ENCODE measurements around the gene BACE1-AS. TPM values are rescaled to one million over a fixed set of nuclear protein-coding genes. Genes with fewer than 3 reads are reported as not detected.
A peak's percentile ranks its signal among the peaks of the same experiment; 100 is the strongest.

The BACE1-AS gene
- total and polyA plus RNA-seq, 4 donors: 1.9 to 9.5 (median 5.9) TPM

DNA sequence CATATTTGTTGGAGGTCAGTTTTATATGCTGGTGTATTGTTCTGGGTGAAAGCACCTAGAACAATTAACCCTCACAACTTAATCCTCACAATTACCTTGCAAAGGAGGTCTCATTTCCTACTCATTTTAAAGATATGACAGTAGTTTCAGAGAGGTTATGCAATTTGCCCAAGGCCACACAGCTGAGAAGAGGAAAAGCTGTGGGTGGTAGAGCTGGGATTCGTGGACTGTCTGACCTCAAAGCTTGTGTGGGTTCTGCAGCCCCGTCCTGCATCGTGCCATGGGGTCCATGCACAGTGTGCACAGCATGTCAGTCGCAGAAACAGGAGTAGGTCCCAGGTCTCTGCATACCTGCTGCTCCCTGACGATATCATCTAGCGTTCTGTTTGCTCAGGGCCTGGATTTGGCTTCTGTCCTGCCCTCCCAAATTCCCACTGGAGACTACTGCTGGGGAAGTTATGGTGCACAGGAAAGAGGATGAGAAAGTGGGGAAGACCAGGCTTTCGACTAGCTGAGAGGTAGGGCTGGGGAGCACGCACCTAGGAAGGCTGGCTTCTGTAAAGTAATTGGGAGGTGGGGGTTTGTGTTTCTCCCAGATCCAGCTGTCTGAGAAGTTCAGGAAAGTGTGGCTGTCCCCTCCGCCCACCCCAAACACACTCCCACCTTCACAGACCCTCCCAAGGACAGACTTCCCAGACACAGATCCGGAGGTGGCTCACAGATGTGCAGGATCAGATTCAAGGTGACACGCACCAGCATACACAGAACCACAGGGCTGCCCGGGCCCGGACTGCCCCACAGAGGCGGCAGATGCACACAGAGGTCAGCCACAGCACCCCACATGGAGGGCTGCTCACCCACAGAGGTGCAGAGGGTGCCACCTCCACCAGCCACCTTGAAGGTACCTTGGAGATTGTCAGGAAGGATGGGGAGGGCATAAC lies 23.0 kb downstream of the BACE1-AS start:
- no peaks in the 10 kb centered on the region for H3K36me3 ChIP-seq (ENCODE audit: control insufficient read depth in 4 of 4, insufficient read depth in 4 of 4, low read length in 4 of 4)
- DNase-seq (no peak), ATAC-seq (ENCODE audit: insufficient read depth, low FRiP score) (no peak)
- H3K27me3 ChIP-seq (ENCODE audit: control insufficient read depth in 3 of 3, insufficient read depth in 3 of 3, low read length in 2 of 3): no peaks in the 10 kb centered on the region
- H3K9ac ChIP-seq (ENCODE audit: insufficient read depth in 1 of 2, low read length in 2 of 2): peak overlapping the region in 1 of 2 donors; percentile 4
- no peak overlapping the region for H3K4me3 ChIP-seq
- H3K9me3 ChIP-seq (ENCODE audit: control insufficient read depth in 4 of 4, insufficient read depth in 3 of 4, low read length in 3 of 4): no peaks in the 10 kb centered on the region
- WGBS, 2 donors: 70 to 76% methylated on average over 14 of the region's 14 CpGs
- H3K27ac ChIP-seq (ENCODE audit: low read depth in 1 of 2, low read length in 1 of 2): no peak overlapping the region
- TF ChIP-seq, protein P1, sequence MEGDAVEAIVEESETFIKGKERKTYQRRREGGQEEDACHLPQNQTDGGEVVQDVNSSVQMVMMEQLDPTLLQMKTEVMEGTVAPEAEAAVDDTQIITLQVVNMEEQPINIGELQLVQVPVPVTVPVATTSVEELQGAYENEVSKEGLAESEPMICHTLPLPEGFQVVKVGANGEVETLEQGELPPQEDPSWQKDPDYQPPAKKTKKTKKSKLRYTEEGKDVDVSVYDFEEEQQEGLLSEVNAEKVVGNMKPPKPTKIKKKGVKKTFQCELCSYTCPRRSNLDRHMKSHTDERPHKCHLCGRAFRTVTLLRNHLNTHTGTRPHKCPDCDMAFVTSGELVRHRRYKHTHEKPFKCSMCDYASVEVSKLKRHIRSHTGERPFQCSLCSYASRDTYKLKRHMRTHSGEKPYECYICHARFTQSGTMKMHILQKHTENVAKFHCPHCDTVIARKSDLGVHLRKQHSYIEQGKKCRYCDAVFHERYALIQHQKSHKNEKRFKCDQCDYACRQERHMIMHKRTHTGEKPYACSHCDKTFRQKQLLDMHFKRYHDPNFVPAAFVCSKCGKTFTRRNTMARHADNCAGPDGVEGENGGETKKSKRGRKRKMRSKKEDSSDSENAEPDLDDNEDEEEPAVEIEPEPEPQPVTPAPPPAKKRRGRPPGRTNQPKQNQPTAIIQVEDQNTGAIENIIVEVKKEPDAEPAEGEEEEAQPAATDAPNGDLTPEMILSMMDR (IDR thresholded peaks at IDR 0.05; ENCODE audit: control extremely low read depth, extremely low read depth): no peak
- H3K4me1 ChIP-seq (ENCODE audit: control insufficient read depth in 5 of 5, insufficient read depth in 5 of 5, low read length in 5 of 5): peaks cover 0 to 18% (median 8%) of the 10 kb centered on the region in 5 donors

DNA sequence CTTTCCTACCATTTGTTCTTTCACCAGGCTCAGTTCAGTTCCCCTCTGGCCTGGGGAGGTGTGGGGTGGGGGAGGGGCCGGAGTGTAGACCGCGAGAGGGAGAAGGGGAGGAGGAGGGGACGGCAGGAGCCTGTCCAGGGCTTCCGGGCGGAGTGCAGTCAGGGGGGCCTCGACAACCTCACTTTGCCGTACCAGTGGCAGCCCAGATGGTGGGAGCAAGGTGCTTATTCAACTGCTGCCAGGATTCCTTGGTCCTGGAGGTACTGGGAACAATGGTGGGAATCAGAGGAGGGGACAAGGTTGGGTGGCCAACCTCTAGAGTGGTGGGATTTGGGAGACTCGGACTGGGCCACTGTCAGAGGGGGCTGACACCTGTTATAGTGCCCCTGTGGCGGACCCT lies 23.7 kb downstream of the BACE1-AS start:
- peak overlapping the region; percentile 87 for H3K4me3 ChIP-seq
- 14 to 23% methylated on average over 10 of the region's 10 CpGs for WGBS, 2 donors
- DNase-seq (peak in 2 of 3 donors; percentile 6 to 13), ATAC-seq (ENCODE audit: insufficient read depth, low FRiP score) (no peak)
- TF ChIP-seq, protein P1 (IDR thresholded peaks at IDR 0.05; ENCODE audit: control extremely low read depth, extremely low read depth): no peak
- no peaks in the 10 kb centered on the region for H3K27me3 ChIP-seq (ENCODE audit: control insufficient read depth in 3 of 3, insufficient read depth in 3 of 3, low read length in 2 of 3)
- H3K4me1 ChIP-seq (ENCODE audit: control insufficient read depth in 5 of 5, insufficient read depth in 5 of 5, low read length in 5 of 5): peaks cover 0 to 18% (median 8%) of the 10 kb centered on the region in 5 donors
- no peaks in the 10 kb centered on the region for H3K36me3 ChIP-seq (ENCODE audit: control insufficient read depth in 4 of 4, insufficient read depth in 4 of 4, low read length in 4 of 4)
- no peak overlapping the region for H3K27ac ChIP-seq (ENCODE audit: low read depth in 1 of 2, low read length in 1 of 2)
- no peaks in the 10 kb centered on the region for H3K9me3 ChIP-seq (ENCODE audit: control insufficient read depth in 4 of 4, insufficient read depth in 3 of 4, low read length in 3 of 4)
- H3K9ac ChIP-seq (ENCODE audit: insufficient read depth in 1 of 2, low read length in 2 of 2): peak overlapping the region; percentile 4 to 58

DNA sequence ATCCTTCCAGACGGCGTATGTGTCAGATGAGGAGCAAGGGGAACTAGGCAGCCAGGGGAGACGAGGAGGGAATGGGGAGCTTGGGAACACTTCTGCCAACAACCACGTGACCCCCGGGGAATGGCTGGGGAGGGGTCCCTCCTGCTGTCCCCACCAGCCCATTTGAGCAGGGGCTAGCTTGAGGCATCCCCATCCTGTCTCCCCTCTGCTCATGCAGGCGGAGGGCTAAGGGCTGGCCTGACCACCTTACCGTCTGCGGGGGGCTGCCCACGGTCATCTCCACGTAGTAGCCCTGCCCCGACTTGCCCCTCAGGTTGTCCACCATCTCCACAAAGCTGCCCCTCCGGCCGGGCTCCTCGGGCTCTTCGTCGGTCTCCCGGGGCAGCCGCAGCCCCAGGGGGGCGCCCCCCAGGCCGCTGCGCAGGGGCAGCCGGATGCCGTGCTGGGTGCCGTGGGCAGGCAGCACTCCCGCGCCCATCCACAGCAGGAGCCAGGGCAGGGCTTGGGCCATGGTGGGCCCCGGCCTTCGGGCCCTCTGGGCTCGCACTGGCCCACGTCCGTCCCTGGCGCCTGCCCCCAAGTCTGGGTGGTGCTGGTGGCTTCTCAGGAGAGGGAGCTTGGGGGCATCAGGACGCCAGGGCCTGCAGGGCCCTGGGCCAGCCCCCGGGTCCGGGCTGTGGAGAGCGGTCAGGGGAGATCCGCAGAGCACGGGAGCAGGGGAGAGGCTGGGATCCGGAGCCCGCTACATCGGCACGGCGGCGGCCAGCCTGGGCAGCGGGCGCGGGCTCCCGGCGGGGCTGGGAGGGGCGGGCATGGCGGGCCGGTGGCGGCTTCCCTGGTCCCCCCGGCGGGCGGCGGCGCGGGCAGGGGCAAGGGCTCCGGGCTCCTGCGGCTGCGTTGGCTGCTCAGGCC lies 24.4 kb downstream of the BACE1-AS start:
- peak overlapping the region; percentile 48 to 49 for H3K27ac ChIP-seq (ENCODE audit: low read depth in 1 of 2, low read length in 1 of 2)
- peak in 1 of 3 donors; percentile 5 for DNase-seq
- H3K9me3 ChIP-seq (ENCODE audit: control insufficient read depth in 4 of 4, insufficient read depth in 3 of 4, low read length in 3 of 4): no peaks in the 10 kb centered on the region
- H3K27me3 ChIP-seq (ENCODE audit: control insufficient read depth in 3 of 3, insufficient read depth in 3 of 3, low read length in 2 of 3): no peaks in the 10 kb centered on the region
- H3K36me3 ChIP-seq (ENCODE audit: control insufficient read depth in 4 of 4, insufficient read depth in 4 of 4, low read length in 4 of 4): no peaks in the 10 kb centered on the region
- 1 to 2% methylated on average over 46 to 62 of the region's 62 CpGs for WGBS, 2 donors
- H3K4me3 ChIP-seq: peak overlapping the region; percentile 87
- peak; percentile 28 for ATAC-seq (ENCODE audit: insufficient read depth, low FRiP score)
- H3K9ac ChIP-seq (ENCODE audit: insufficient read depth in 1 of 2, low read length in 2 of 2): peak overlapping the region; percentile 58 to 63
- peaks cover 0 to 18% (median 8%) of the 10 kb centered on the region in 5 donors for H3K4me1 ChIP-seq (ENCODE audit: control insufficient read depth in 5 of 5, insufficient read depth in 5 of 5, low read length in 5 of 5)
- TF ChIP-seq, protein P1 (IDR thresholded peaks at IDR 0.05; ENCODE audit: control extremely low read depth, extremely low read depth): no peak
